HEK293 (cell line): ENCODE data around the gene ACOX2.

ENCODE experiments used
- CTCF ChIA-PET: fragments of 350-600 bp; formaldehyde crosslinking; extraction: SDS; loops from one replicate; lab custom pipeline; 2021; ENCODE audit warnings: antibody characterized with exemption; lab: Yijun Ruan, JAX
- POLR2A ChIA-PET: fragments of 300-600 bp; formaldehyde crosslinking; extraction: SDS; loops from one replicate; lab custom pipeline; 2020; ENCODE audit warnings: antibody characterized with exemption, inconsistent platforms; lab: Yijun Ruan, JAX
- H3K27ac ChIP-seq: fragments of 200-500 bp; sonication (Bioruptor generic); 2 replicates; pipeline ENCODE4 v1.5.1; 2014; ENCODE audit warnings: low read depth, low read length, control low read depth, inconsistent platforms; ENCODE audit errors: extremely low read depth
- H3K36me3 ChIP-seq, 2 experiments: fragments of 200-500 bp in 1 of 2; sonication (Bioruptor generic) in 1 of 2; 1 replicate in 1 of 2; 2 replicates in 1 of 2; pipeline ENCODE4 v1.5.1; 2014 to 2017; ENCODE audit warnings: inconsistent platforms in 2 of 2, low read length in 2 of 2; ENCODE audit not compliant: control insufficient read depth in 2 of 2, insufficient read depth in 1 of 2
- H3K4me1 ChIP-seq: fragments of 200-500 bp; sonication (Bioruptor generic); 2 replicates; pipeline ENCODE4 v1.5.1; 2014; ENCODE audit warnings: mild to moderate bottlenecking, low read length, inconsistent platforms; ENCODE audit not compliant: control insufficient read depth, insufficient read depth
- H3K4me3 ChIP-seq: 2 replicates; pipeline ENCODE4 v1.5.1; 2011; ENCODE audit warnings: low read depth, mild to moderate bottlenecking, control low read depth, low read length, moderate library complexity
- H3K9me3 ChIP-seq: fragments of 200-500 bp; sonication (Bioruptor generic); 2 replicates; pipeline ENCODE4 v1.5.1; 2014; ENCODE audit warnings: low read depth, low read length, inconsistent platforms; ENCODE audit not compliant: control insufficient read depth, insufficient read depth
- GLIS1 ChIP-seq: fragments of 450-650 bp; formaldehyde crosslinking; IDR thresholded peaks from 2 replicates; pipeline ENCODE4 v1.5.1; 2016; ENCODE audit warnings: missing biosample characterization, missing genetic modification characterization
- KLF16 ChIP-seq: fragments of 450-650 bp; formaldehyde crosslinking; IDR thresholded peaks from 2 replicates; pipeline ENCODE4 v1.5.1; 2017; ENCODE audit warnings: missing biosample characterization, missing genetic modification characterization
- KLF8 ChIP-seq: fragments of 450-650 bp; formaldehyde crosslinking; IDR thresholded peaks from 2 replicates; pipeline ENCODE4 v1.5.1; 2016; ENCODE audit warnings: missing biosample characterization, missing genetic modification characterization
- ZIC2 ChIP-seq: fragments of 450-650 bp; formaldehyde crosslinking; IDR thresholded peaks from 2 replicates; pipeline ENCODE4 v1.5.1; 2016; ENCODE audit warnings: missing biosample characterization, missing genetic modification characterization
- ZNF157 ChIP-seq: fragments of 450-650 bp; formaldehyde crosslinking; IDR thresholded peaks from 2 replicates; pipeline ENCODE4 v1.5.1; 2016; ENCODE audit warnings: missing biosample characterization, missing genetic modification characterization
- ZNF175 ChIP-seq: fragments of 450-650 bp; formaldehyde crosslinking; IDR thresholded peaks from 2 replicates; pipeline ENCODE4 v1.5.1; 2016; ENCODE audit warnings: missing biosample characterization, missing genetic modification characterization
- ZNF184 ChIP-seq: fragments of 450-650 bp; IDR thresholded peaks from 2 replicates; pipeline ENCODE4 v1.5.1; 2018; ENCODE audit warnings: missing biosample characterization, mild to moderate bottlenecking, missing genetic modification characterization
- ZNF202 ChIP-seq: fragments of 450-650 bp; formaldehyde crosslinking; IDR thresholded peaks from 2 replicates; pipeline ENCODE4 v1.5.1; 2016; ENCODE audit warnings: missing biosample characterization, missing genetic modification characterization, borderline replicate concordance
- ZNF292 ChIP-seq: fragments of 450-650 bp; formaldehyde crosslinking; IDR thresholded peaks from 2 replicates; pipeline ENCODE4 v1.5.1; 2016; ENCODE audit warnings: low read depth, missing biosample characterization, missing genetic modification characterization, borderline replicate concordance
- ZNF510 ChIP-seq: fragments of 450-650 bp; formaldehyde crosslinking; IDR thresholded peaks from 2 replicates; pipeline ENCODE4 v1.5.1; 2018; ENCODE audit warnings: mild to moderate bottlenecking, missing genetic modification characterization, missing biosample characterization; ENCODE audit not compliant: insufficient replicate concordance
- ZNF514 ChIP-seq: fragments of 450-650 bp; formaldehyde crosslinking; IDR thresholded peaks from 2 replicates; pipeline ENCODE4 v1.5.1; 2016; ENCODE audit warnings: missing biosample characterization, missing genetic modification characterization
- ZNF621 ChIP-seq: fragments of 450-650 bp; formaldehyde crosslinking; IDR thresholded peaks from 2 replicates; pipeline ENCODE4 v1.5.1; 2017; ENCODE audit warnings: missing biosample characterization, missing genetic modification characterization
- ZNF777 ChIP-seq: fragments of 450-650 bp; formaldehyde crosslinking; IDR thresholded peaks from 2 replicates; pipeline ENCODE4 v1.5.1; 2017; ENCODE audit warnings: missing biosample characterization, missing genetic modification characterization, borderline replicate concordance
- ZXDB ChIP-seq: fragments of 450-650 bp; formaldehyde crosslinking; IDR thresholded peaks from 2 replicates; pipeline ENCODE4 v1.5.1; 2016; ENCODE audit warnings: missing biosample characterization, missing genetic modification characterization
- TF ChIP-seq, protein P1 (sequence below): fragments of 450-650 bp; IDR thresholded peaks from 2 replicates; pipeline ENCODE4 v1.5.1; 2018; ENCODE audit warnings: missing biosample characterization, mild to moderate bottlenecking, missing genetic modification characterization
- TF ChIP-seq, protein P2 (sequence below): fragments of 450-650 bp; formaldehyde crosslinking; IDR thresholded peaks from 2 replicates; pipeline ENCODE4 v1.5.1; 2016; ENCODE audit warnings: missing biosample characterization, missing genetic modification characterization
- TF ChIP-seq, protein P3 (sequence below): fragments of 450-650 bp; formaldehyde crosslinking; IDR thresholded peaks from 2 replicates; pipeline ENCODE4 v1.5.1; 2016; ENCODE audit warnings: missing biosample characterization, missing genetic modification characterization

The ACOX2 gene

DNA sequence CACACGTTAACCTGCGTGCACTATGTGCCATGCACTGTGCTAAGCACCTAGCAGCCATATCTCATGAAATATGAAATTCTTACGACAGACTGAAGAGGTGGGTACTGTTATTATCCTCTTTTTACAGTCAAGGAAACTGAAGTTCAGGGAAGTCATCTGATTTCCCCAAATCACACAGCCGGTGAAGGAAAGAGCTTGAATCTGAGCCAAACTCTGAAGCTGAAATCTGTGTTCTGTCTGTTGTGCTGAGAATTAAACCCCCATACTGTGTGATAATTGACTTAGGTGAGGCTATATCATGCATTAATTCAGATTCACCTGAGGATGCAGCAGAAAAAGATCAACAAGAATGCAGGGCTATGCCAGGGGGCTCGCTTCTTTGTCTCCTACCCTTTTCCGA lies 39.7 kb upstream of the ACOX2 start (continued):
- TF ChIP-seq ZNF777 (tag by site-specific recombination) (no peak), KLF8 (tag by site-specific recombination) (no peak), ZNF202 (tag by site-specific recombination) (no peak), ZNF157 (tag by site-specific recombination) (no peak)
- TF ChIP-seq, protein P1, sequence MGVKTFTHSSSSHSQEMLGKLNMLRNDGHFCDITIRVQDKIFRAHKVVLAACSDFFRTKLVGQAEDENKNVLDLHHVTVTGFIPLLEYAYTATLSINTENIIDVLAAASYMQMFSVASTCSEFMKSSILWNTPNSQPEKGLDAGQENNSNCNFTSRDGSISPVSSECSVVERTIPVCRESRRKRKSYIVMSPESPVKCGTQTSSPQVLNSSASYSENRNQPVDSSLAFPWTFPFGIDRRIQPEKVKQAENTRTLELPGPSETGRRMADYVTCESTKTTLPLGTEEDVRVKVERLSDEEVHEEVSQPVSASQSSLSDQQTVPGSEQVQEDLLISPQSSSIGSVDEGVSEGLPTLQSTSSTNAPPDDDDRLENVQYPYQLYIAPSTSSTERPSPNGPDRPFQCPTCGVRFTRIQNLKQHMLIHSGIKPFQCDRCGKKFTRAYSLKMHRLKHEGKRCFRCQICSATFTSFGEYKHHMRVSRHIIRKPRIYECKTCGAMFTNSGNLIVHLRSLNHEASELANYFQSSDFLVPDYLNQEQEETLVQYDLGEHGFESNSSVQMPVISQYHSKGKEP: no peak
- TF ChIP-seq, protein P2, sequence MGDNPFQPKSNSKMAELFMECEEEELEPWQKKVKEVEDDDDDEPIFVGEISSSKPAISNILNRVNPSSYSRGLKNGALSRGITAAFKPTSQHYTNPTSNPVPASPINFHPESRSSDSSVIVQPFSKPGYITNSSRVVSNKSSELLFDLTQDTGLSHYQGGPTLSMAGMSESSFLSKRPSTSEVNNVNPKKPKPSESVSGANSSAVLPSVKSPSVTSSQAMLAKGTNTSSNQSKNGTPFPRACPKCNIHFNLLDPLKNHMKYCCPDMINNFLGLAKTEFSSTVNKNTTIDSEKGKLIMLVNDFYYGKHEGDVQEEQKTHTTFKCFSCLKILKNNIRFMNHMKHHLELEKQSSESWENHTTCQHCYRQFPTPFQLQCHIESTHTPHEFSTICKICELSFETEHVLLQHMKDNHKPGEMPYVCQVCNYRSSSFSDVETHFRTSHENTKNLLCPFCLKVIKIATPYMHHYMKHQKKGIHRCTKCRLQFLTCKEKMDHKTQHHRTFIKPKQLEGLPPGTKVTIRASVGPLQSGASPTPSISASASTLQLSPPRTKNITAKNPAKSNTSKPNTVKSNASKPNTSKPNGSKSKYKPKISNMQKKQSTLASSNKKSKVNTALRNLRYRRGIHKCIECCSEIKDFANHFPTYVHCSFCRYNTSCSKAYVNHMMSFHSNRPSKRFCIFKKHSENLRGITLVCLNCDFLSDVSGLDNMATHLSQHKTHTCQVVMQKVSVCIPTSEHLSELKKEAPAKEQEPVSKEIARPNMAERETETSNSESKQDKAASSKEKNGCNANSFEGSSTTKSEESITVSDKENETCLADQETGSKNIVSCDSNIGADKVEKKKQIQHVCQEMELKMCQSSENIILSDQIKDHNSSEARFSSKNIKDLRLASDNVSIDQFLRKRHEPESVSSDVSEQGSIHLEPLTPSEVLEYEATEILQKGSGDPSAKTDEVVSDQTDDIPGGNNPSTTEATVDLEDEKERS: no peak
- TF ChIP-seq, all 188 proteins: peak for 0

DNA sequence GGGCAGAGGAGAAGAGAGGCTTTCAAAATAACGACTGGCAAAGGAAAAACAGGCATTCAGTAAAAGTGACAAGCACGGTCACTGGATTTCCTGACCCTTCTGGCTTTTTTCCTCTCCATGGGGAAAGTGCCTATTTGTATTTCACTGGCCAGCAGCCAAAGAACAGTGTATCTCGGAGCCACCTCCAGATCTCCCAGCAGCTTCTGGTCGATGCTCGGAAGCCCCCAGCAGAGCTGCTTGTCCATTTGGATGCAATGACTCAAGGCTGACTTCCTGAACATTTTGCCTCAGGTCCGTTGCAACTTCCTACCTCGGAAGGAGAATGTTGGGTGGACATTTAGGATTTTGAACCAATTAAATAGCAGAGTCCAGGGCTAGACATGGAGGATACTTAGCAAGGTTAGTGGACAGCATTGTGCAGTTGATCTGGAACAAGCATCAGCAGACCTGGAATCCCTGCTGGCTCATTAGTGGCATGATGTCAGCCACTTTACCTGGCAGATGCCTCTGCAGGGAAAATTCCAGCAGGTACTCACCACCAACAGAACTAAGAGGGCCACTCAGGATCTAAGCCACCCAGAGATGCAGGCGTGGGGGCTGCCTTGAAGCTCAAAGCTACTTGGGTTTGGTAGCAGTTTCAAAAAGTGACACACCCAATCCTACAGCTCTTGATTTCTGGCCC lies 39.1 kb upstream of the ACOX2 start:
- Histone ChIP-seq H3K27ac (no peak overlapping the region), H3K4me3 (no peak overlapping the region), H3K4me1 (0 out of 2 replicates have a peak, but pooled peaks cover 2% of the 10 kb centered on the region), H3K9me3 (no peaks in the 10 kb centered on the region), H3K36me3 (no peaks in the 10 kb centered on the region)
- ChIA-PET CTCF (interaction anchor here (0.9 to 2.4 kb wide), 2 partner anchors 8 to 9 kb away, joined by 3 to 8 read pairs; no protein-coding TSS in a partner anchor), POLR2A (interaction anchor here (0.6 kb wide), 1 partner anchor 402 kb away, joined by 4 read pairs; no protein-coding TSS in a partner anchor)
- TF ChIP-seq ZIC2 (tag by site-specific recombination) (peak; percentile 28), KLF16 (no peak), ZNF621 (no peak), GLIS1 (tag by site-specific recombination) (peak; percentile 67), ZNF184 (tag by site-specific recombination) (no peak), ZNF175 (tag by site-specific recombination) (no peak), ZNF514 (no peak), ZNF510 (tag by site-specific recombination) (no peak), ZXDB (tag by site-specific recombination) (no peak), ZNF292 (tag by site-specific recombination) (no peak)
- TF ChIP-seq, protein P3, sequence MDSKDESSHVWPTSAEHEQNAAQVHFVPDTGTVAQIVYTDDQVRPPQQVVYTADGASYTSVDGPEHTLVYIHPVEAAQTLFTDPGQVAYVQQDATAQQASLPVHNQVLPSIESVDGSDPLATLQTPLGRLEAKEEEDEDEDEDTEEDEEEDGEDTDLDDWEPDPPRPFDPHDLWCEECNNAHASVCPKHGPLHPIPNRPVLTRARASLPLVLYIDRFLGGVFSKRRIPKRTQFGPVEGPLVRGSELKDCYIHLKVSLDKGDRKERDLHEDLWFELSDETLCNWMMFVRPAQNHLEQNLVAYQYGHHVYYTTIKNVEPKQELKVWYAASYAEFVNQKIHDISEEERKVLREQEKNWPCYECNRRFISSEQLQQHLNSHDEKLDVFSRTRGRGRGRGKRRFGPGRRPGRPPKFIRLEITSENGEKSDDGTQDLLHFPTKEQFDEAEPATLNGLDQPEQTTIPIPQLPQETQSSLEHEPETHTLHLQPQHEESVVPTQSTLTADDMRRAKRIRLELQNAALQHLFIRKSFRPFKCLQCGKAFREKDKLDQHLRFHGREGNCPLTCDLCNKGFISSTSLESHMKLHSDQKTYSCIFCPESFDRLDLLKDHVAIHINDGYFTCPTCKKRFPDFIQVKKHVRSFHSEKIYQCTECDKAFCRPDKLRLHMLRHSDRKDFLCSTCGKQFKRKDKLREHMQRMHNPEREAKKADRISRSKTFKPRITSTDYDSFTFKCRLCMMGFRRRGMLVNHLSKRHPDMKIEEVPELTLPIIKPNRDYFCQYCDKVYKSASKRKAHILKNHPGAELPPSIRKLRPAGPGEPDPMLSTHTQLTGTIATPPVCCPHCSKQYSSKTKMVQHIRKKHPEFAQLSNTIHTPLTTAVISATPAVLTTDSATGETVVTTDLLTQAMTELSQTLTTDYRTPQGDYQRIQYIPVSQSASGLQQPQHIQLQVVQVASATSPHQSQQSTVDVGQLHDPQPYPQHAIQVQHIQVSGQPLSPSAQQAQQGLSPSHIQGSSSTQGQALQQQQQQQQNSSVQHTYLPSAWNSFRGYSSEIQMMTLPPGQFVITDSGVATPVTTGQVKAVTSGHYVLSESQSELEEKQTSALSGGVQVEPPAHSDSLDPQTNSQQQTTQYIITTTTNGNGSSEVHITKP (tag by site-specific recombination): no peak
